Fibroblast of lung (primary cell): ENCODE measurements around the gene OPTN. TPM values are rescaled to one million over a fixed set of nuclear protein-coding genes. Genes with fewer than 3 reads are reported as not detected.

Source experiments
- DNase-seq, 2 donors: peaks; one replicate each; pipeline versions ENCODE4 v3.0.0 to v3.0.0-alpha.2; 2010; ENCODE audit warnings: low read depth in 2 of 2
- H2AFZ ChIP-seq: 2 replicates; pipeline ENCODE4 v1.5.1; 2012; ENCODE audit warnings: low read length, control low read depth, inconsistent platforms
- H3K27ac ChIP-seq: 2 replicates; pipeline ENCODE4 v1.5.1; 2011; ENCODE audit warnings: low read length, control low read depth; ENCODE audit not compliant: insufficient read depth
- H3K27me3 ChIP-seq: 2 replicates; pipeline ENCODE4 v1.5.1; 2011; ENCODE audit warnings: mild to moderate bottlenecking, low read length; ENCODE audit not compliant: control insufficient read depth, insufficient read depth
- H3K36me3 ChIP-seq: 2 replicates; pipeline ENCODE4 v1.5.1; 2011; ENCODE audit warnings: low read length; ENCODE audit not compliant: control insufficient read depth, insufficient read depth
- H3K4me1 ChIP-seq: 2 replicates; pipeline ENCODE4 v1.5.1; 2011; ENCODE audit warnings: low read length; ENCODE audit not compliant: control insufficient read depth, insufficient read depth; ENCODE audit errors: extremely low read depth
- H3K4me2 ChIP-seq: 2 replicates; pipeline ENCODE4 v1.5.1; 2011; ENCODE audit warnings: low read length, control low read depth; ENCODE audit not compliant: insufficient read depth; ENCODE audit errors: extremely low read depth
- H3K4me3 ChIP-seq, 4 experiments: fragments of 200-600 bp in 1 of 4; sonication (generic) in 1 of 4; replicated peaks in 1 of 4; 2 replicates each; pipeline ENCODE4 v1.5.1; 2011 to 2016; ENCODE audit warnings: low read length in 4 of 4, low read depth in 3 of 4, mild to moderate bottlenecking in 3 of 4, control low read depth in 2 of 4, inconsistent platforms in 1 of 4, mixed read lengths in 1 of 4; ENCODE audit not compliant: insufficient read depth in 1 of 4; ENCODE audit errors: control extremely low read depth in 1 of 4
- H3K79me2 ChIP-seq: 2 replicates; pipeline ENCODE4 v1.5.1; 2012; ENCODE audit warnings: mild to moderate bottlenecking, low read length, inconsistent platforms; ENCODE audit not compliant: control insufficient read depth, insufficient read depth
- H3K9ac ChIP-seq: 2 replicates; pipeline ENCODE4 v1.5.1; 2011; ENCODE audit warnings: mild to moderate bottlenecking, low read length, control low read depth; ENCODE audit not compliant: insufficient read depth
- H3K9me3 ChIP-seq: 2 replicates; pipeline ENCODE4 v1.5.1; 2012; ENCODE audit warnings: low read depth, low read length; ENCODE audit not compliant: control insufficient read depth, insufficient read depth
- H4K20me1 ChIP-seq: 2 replicates; pipeline ENCODE4 v1.5.1; 2011; ENCODE audit warnings: low read length; ENCODE audit not compliant: control insufficient read depth, insufficient read depth; ENCODE audit errors: extremely low read depth
- CTCF ChIP-seq, 2 donors: IDR thresholded peaks in 1 of 2; conservative IDR thresholded peaks in 1 of 2; 1 replicate in 1 of 2; 2 replicates in 1 of 2; pipeline ENCODE4 v1.5.1; 2011 to 2012; ENCODE audit warnings: low read length in 2 of 2, control low read depth in 1 of 2, inconsistent platforms in 1 of 2, low read depth in 1 of 2, mild to moderate bottlenecking in 1 of 2
- EZH2 ChIP-seq: IDR thresholded peaks from 2 replicates; pipeline ENCODE4 v1.5.1; 2012; ENCODE audit warnings: low read length, control low read depth, mild to moderate bottlenecking; ENCODE audit errors: missing control alignments
- polyA plus RNA-seq, 2 donors: library from polyadenylated mRNA; depleted of rRNA in 1 of 2; stranded (reverse) in 1 of 2; unstranded in 1 of 2; fragments of >200 nt; gene quantifications; 2 replicates each; pipeline ENCODE4 v1.2.1, GENCODE V29; 2011 to 2012; ENCODE audit warnings: missing spikeins in 1 of 2
- total RNA-seq: library from RNA; depleted of rRNA; stranded (reverse); fragments of >200 nt; gene quantifications from 2 replicates; pipeline ENCODE4 v1.2.1, GENCODE V29; 2014

The OPTN gene
- total and polyA plus RNA-seq, 2 donors (not counting 1 experiment from before 2014, with no cell fraction given), result 139 to 156 TPM

- Histone ChIP-seq H4K20me1 (no peaks in the 10 kb centered on the region), H3K9me3 (no peaks in the 10 kb centered on the region), H2AFZ (no peak overlapping the region), H3K79me2 (no peaks in the 10 kb centered on the region), H3K27ac (no peak overlapping the region), H3K36me3 (no peaks in the 10 kb centered on the region), H3K9ac (no peak overlapping the region), H3K4me1 (no peaks in the 10 kb centered on the region), H3K4me2 (no peak overlapping the region), H3K4me3 (no peak overlapping the region), H3K27me3 (no peaks in the 10 kb centered on the region)
- no peak for DNase-seq
- no peak for TF ChIP-seq CTCF (conservative IDR thresholded peaks at IDR 0.05 in 1 of 2, IDR thresholded peaks at IDR 0.05 in 1 of 2; ENCODE audit: low read depth in 1 of 2, low read length in 2 of 2)
- TF ChIP-seq EZH2, result no peak
Measured at GRCh38 chr10:13068071-13068470, 31.9 kb upstream of the OPTN start.

- Histone ChIP-seq H3K4me3 (no peak overlapping the region), H3K4me2 (no peak overlapping the region), H3K27me3 (no peaks in the 10 kb centered on the region), H3K9me3 (no peaks in the 10 kb centered on the region), H2AFZ (no peak overlapping the region), H3K9ac (no peak overlapping the region), H4K20me1 (no peaks in the 10 kb centered on the region), H3K4me1 (no peaks in the 10 kb centered on the region), H3K36me3 (no peaks in the 10 kb centered on the region), H3K27ac (no peak overlapping the region), H3K79me2 (no peaks in the 10 kb centered on the region)
- no peak for DNase-seq
- TF ChIP-seq CTCF (conservative IDR thresholded peaks at IDR 0.05 in 1 of 2, IDR thresholded peaks at IDR 0.05 in 1 of 2; ENCODE audit: low read depth in 1 of 2, low read length in 2 of 2), result no peak
- TF ChIP-seq EZH2, result no peak
Measured at GRCh38 chr10:13068484-13068883, 31.5 kb upstream of the OPTN start.

GRCh38 chr10:13072339-13072738, 27.6 kb upstream of the OPTN start:
- no peaks in the 10 kb centered on the region for H3K27me3 ChIP-seq
- no peaks in the 10 kb centered on the region for H4K20me1 ChIP-seq
- H3K36me3 ChIP-seq, result no peaks in the 10 kb centered on the region
- no peaks in the 10 kb centered on the region for H3K9me3 ChIP-seq
- TF ChIP-seq CTCF (conservative IDR thresholded peaks at IDR 0.05 in 1 of 2, IDR thresholded peaks at IDR 0.05 in 1 of 2; ENCODE audit: low read depth in 1 of 2, low read length in 2 of 2) (no peak), EZH2 (no peak)
- no peaks in the 10 kb centered on the region for H3K79me2 ChIP-seq
- no peak overlapping the region for H3K27ac ChIP-seq
- H2AFZ ChIP-seq, result no peak overlapping the region
- DNase-seq, result no peak
- no peak overlapping the region for H3K9ac ChIP-seq
- H3K4me3 ChIP-seq, result no peak overlapping the region
- no peaks in the 10 kb centered on the region for H3K4me1 ChIP-seq
- no peak overlapping the region for H3K4me2 ChIP-seq
